GM18858 (cell line): ENCODE results near the gene DCAF11.
"Not testable (repeated sequence)": the region's sequence is repeated elsewhere in the genome, so short reads cannot be mapped to it uniquely, and the experiment has no call there.

Experiments used
- ATAC-seq: cut with Tn5 transposase; IDR thresholded peaks from one replicate; pipeline ENCODE4 v1.9.1; 2021; ENCODE audit not compliant: unreplicated experiment

DCAF11 gene

GRCh38 chr14:24095271-24096068 lies 19.1 kb upstream of the DCAF11 start:
- peak; percentile 76 for ATAC-seq

GRCh38 chr14:24096545-24097181 lies 17.9 kb upstream of the DCAF11 start:
- no peak for ATAC-seq

GRCh38 chr14:24098229-24098926 lies 16.2 kb upstream of the DCAF11 start:
- no peak for ATAC-seq

- ATAC-seq, result no peak
Observed at GRCh38 chr14:24098927-24099813, 15.4 kb upstream of the DCAF11 start.

GRCh38 chr14:24100197-24100981 lies 14.2 kb upstream of the DCAF11 start:
- no peak for ATAC-seq

GRCh38 chr14:24100982-24101494 lies 13.5 kb upstream of the DCAF11 start:
- ATAC-seq, result no peak

- no peak for ATAC-seq
Observed at GRCh38 chr14:24102357-24103048, 12.1 kb upstream of the DCAF11 start.

- ATAC-seq, result no peak
Observed at GRCh38 chr14:24103451-24103850, 11.1 kb upstream of the DCAF11 start.

- not testable (repeated sequence) for ATAC-seq
Observed at GRCh38 chr14:24105609-24106239, 8.9 kb upstream of the DCAF11 start.

- no peak for ATAC-seq
Observed at GRCh38 chr14:24106672-24107271, 7.8 kb upstream of the DCAF11 start.

- peak; percentile 21 for ATAC-seq
Observed at GRCh38 chr14:24108336-24108874, 6.2 kb upstream of the DCAF11 start.

- no peak for ATAC-seq
Observed at GRCh38 chr14:24110060-24110459, 4.5 kb upstream of the DCAF11 start.

GRCh38 chr14:24110523-24110922 lies 4.1 kb upstream of the DCAF11 start:
- no peak for ATAC-seq

GRCh38 chr14:24113379-24113800 lies 1.2 kb upstream of the DCAF11 start:
- ATAC-seq, result no peak

GRCh38 chr14:24113801-24114531 lies 611 bp upstream of the DCAF11 start:
- no peak for ATAC-seq

- no peak for ATAC-seq
Observed at GRCh38 chr14:24115422-24116127, 998 bp downstream of the DCAF11 start.
